ENCODE measurements around the gene MAGEA3.
"Not testable (repeated sequence)": the region's sequence is repeated elsewhere in the genome, so short reads cannot be mapped to it uniquely, and the experiment has no call there.

MAGEA3 gene

GRCh38 chrX:152736528-152736927 lies 37.9 kb downstream of the MAGEA3 start:
- not testable (repeated sequence) for DNase-seq

DNA sequence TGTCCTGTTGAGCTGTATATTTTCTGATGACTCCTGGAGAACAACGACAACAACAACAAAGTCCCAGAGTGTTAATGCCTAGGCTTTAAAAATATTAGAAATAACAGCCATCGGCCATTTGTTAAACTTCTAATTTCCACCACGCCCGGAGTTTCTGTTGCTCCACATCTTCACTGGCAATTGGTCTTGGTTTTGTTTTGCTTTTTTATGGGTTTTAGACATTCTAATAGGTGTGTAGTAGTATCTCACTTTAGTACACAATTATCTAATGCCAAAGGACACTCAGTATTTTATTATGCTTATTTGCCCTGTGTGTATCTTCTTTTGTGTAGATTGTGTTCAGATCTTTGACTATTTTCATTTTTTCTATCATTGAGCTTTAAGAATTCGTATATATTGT lies 40.0 kb downstream of the MAGEA3 start:
- DNase-seq: no peak

Data from inflammatory macrophage (primary cell).